MCF 10A (cell line): ENCODE measurements around the gene MYO5C. TPM values are rescaled to one million over a fixed set of nuclear protein-coding genes. Genes with fewer than 3 reads are reported as not detected.
A peak's percentile ranks its signal among the peaks of the same experiment; 100 is the strongest.

ENCODE experiments used
- BruUV-seq: library from RNA; stranded (reverse); fragments of 400-500 nt; replicated peaks from 2 replicates; lab custom pipeline; 2021; lab: Mats Ljungman, UMichigan
- CTCF ChIA-PET: fragments of 300-600 bp; sonication (Branson Sonifier 250); formaldehyde crosslinking; extraction: SDS; loops from one replicate; lab custom pipeline; 2021; ENCODE audit warnings: antibody characterized with exemption, inconsistent platforms; lab: Yijun Ruan, JAX
- POLR2A ChIA-PET: fragments of 300-600, 350-650 bp; sonication (Branson Sonifier 250); formaldehyde crosslinking; extraction: SDS; loops from one replicate; lab custom pipeline; 2020; ENCODE audit warnings: antibody characterized with exemption, inconsistent platforms; lab: Yijun Ruan, JAX
- DNase-seq: peaks from one replicate; pipeline ENCODE4 v3.0.0-alpha.2; 2018; ENCODE audit not compliant: unreplicated experiment
- H3K27ac Mint-ChIP-seq: one replicate; pipeline ENCODE4 v1.8.0; 2022; ENCODE audit warnings: mild to moderate bottlenecking, low read depth, mixed read lengths; ENCODE audit not compliant: unreplicated experiment
- H3K27me3 Mint-ChIP-seq: one replicate; pipeline ENCODE4 v1.8.0; 2022; ENCODE audit warnings: mixed read lengths; ENCODE audit not compliant: insufficient read depth, unreplicated experiment
- H3K36me3 Mint-ChIP-seq: one replicate; pipeline ENCODE4 v1.8.0; 2022; ENCODE audit warnings: mild to moderate bottlenecking, moderate library complexity, mixed read lengths; ENCODE audit not compliant: insufficient read depth, unreplicated experiment
- H3K4me1 Mint-ChIP-seq: one replicate; pipeline ENCODE4 v1.8.0; 2022; ENCODE audit warnings: mixed read lengths; ENCODE audit not compliant: insufficient read depth, unreplicated experiment
- H3K4me3 Mint-ChIP-seq: one replicate; pipeline ENCODE4 v1.8.0; 2022; ENCODE audit warnings: mild to moderate bottlenecking, moderate library complexity, mixed read lengths; ENCODE audit not compliant: unreplicated experiment
- H3K9me3 Mint-ChIP-seq: one replicate; pipeline ENCODE4 v1.8.0; 2022; ENCODE audit warnings: mixed read lengths; ENCODE audit not compliant: unreplicated experiment
- CTCF ChIP-seq: fragments of 200-600 bp; IDR thresholded peaks from one replicate; pipeline ENCODE4 v1.8.0; 2022; ENCODE audit warnings: antibody characterized with exemption, mild to moderate bottlenecking; ENCODE audit not compliant: unreplicated experiment
- intact Hi-C: fragments of 100-400 bp; cut with micrococcal nuclease; formaldehyde crosslinking; loops from 2 replicates; pipeline ENCODE4 v1.14.1; 2022
- total RNA-seq: library from RNA; stranded (reverse); gene quantifications from 2 replicates; pipeline ENCODE4 v1.2.3, GENCODE V29; 2022

MYO5C gene
- total RNA-seq, 1 experiment from 2014 or later: 29.4 TPM

GRCh38 chr15:52246686-52247431 lies 48.7 kb downstream of the MYO5C start:
- TF ChIP-seq CTCF: no peak
- Mint-ChIP-seq H3K27ac (peak overlapping the region; percentile 99), H3K27me3 (no peaks in the 10 kb centered on the region), H3K36me3 (peaks cover 57% of the 10 kb centered on the region), H3K4me1 (peaks cover 34% of the 10 kb centered on the region), H3K4me3 (peak overlapping the region; percentile 43), H3K9me3 (no peaks in the 10 kb centered on the region)
- BruUV-seq: no TSS peak
- ChIA-PET POLR2A (interaction anchor here (0.6 to 1.8 kb wide), 15 partner anchors 8 to 477 kb away, joined by 3 to 13 read pairs (median 3); partner anchors contain the start of genes ATOSA and MYO5C), CTCF (interaction anchor here (0.7 to 2.9 kb wide), 6 partner anchors 10 to 485 kb away, joined by 3 to 17 read pairs (median 4); no protein-coding TSS in a partner anchor)
- DNase-seq: peak; percentile 95
- intact Hi-C loops: no loop called here

- intact Hi-C loops: no loop called here
- Mint-ChIP-seq H3K4me3 (no peak overlapping the region), H3K9me3 (no peaks in the 10 kb centered on the region), H3K4me1 (peaks cover 25% of the 10 kb centered on the region), H3K27ac (no peak overlapping the region), H3K36me3 (peaks cover 62% of the 10 kb centered on the region), H3K27me3 (no peaks in the 10 kb centered on the region)
- POLR2A ChIA-PET: no interaction called here
- CTCF ChIA-PET: no interaction called here
- BruUV-seq: no TSS peak
- DNase-seq: no peak
- TF ChIP-seq CTCF: no peak
These were observed 51.7 kb downstream of the MYO5C start for GRCh38 chr15:52243697-52244555.

- CTCF ChIA-PET: no interaction called here
- H3K9me3 Mint-ChIP-seq: no peaks in the 10 kb centered on the region
- H3K4me3 Mint-ChIP-seq: no peak overlapping the region
- no peak for DNase-seq
- peak overlapping the region; percentile 35 for H3K27ac Mint-ChIP-seq
- no TSS peak for BruUV-seq
- peaks cover 20% of the 10 kb centered on the region for H3K4me1 Mint-ChIP-seq
- intact Hi-C loops: no loop called here
- POLR2A ChIA-PET: no interaction called here
- no peak for TF ChIP-seq CTCF
- H3K36me3 Mint-ChIP-seq: peaks cover 66% of the 10 kb centered on the region
- no peaks in the 10 kb centered on the region for H3K27me3 Mint-ChIP-seq
These were observed 52.3 kb downstream of the MYO5C start for GRCh38 chr15:52243286-52243685.

DNA sequence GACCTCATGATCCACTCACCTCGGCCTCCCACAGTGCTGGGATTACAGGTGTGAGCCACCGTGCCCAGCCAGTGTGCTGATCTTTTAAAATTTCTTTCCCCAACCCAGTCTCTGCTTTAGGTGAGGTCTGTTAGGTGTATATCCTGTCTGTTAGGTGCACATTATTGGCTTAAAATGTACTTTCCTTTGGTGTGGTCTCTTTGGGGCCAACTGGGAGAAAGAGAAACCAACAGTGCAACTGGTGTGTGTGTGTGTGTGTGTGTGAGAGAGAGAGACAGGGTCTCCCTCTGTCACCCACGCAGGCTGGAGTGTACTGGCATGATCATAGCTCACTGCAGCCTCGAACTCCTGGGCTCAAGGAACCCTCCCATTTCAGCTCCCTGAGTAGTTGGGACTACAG lies 54.1 kb downstream of the MYO5C start:
- TF ChIP-seq CTCF: no peak
- Mint-ChIP-seq H3K4me3 (no peak overlapping the region), H3K9me3 (no peaks in the 10 kb centered on the region), H3K27ac (no peak overlapping the region), H3K36me3 (peaks cover 66% of the 10 kb centered on the region), H3K27me3 (no peaks in the 10 kb centered on the region), H3K4me1 (peaks cover 3% of the 10 kb centered on the region)
- intact Hi-C loops: no loop called here
- CTCF ChIA-PET: interaction anchor here (0.6 to 1.9 kb wide), 5 partner anchors 13 to 254 kb away, joined by 3 to 7 read pairs (median 4); no protein-coding TSS in a partner anchor
- POLR2A ChIA-PET: no interaction called here
- no peak for DNase-seq
- BruUV-seq: no TSS peak
